NCI-H128 (cell line): ENCODE measurements around the gene HSD17B2.
"Not testable (repeated sequence)": the region's sequence is repeated elsewhere in the genome, so short reads cannot be mapped to it uniquely, and the experiment has no call there.

Experiments
- DNase-seq: peaks from one replicate; lab custom pipeline; 2025; ENCODE audit not compliant: unreplicated experiment; lab: John Stamatoyannopoulos, UW

HSD17B2 gene

DNA sequence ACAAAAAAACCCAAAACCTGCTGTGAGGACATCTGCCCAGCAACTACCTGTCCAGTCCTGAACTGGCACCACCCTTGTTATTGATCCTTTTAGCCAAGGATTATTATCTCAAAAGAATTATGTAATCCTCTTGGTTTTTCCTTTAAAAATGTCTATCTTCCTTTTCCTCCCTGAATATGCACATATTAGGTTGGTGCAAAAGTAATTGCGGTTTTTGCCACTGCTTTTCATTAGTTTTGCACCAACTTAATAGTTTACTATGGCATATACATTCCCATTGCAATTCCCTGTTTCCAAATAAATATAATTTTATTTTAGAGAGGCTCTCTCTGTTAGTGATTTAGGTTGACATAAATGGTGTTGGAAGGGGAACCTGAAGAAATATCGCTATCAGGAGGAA lies 83.7 kb downstream of the HSD17B2 start:
- no peak for DNase-seq

GRCh38 chr16:82119405-82119804 lies 84.4 kb downstream of the HSD17B2 start:
- DNase-seq: no peak

DNA sequence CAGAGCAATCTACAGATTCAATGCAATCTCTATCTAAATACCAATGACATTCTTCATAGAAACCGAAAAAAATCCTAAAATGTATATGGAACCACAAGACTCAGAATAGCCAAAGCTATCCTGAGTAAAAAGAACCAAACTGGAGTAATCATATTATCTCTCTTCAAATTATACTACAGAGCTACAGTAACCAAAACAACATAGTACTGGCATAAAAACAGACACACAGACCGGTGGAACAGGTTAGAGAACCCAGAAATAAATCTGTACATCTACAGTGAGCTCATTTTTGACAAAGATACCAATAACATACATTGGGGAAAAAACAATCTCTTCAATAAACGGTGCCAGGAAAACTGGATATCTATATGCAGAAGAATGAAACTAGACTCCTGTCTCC lies 89.6 kb downstream of the HSD17B2 start:
- DNase-seq: no peak

DNA sequence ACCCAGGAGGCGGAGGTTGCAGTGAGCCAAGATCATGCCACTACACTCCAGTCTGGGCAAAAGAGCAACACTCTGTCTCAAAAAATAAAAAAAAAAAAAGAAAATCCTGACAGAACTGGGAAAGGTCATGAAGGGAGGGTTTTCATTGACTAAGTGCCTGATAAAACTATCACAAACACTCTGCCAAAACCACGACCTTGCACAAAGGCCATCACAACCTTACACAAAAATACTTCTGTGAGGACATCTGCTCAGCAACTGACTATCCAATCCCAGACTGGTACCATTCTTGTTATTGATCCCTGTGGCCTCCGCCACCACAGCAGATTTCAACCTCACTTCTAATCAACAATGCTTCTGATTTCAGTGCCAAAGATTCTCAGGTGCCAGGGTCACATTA lies 94.8 kb downstream of the HSD17B2 start:
- DNase-seq: no peak

- DNase-seq: no peak
Observed at GRCh38 chr16:82133798-82134197, 98.7 kb downstream of the HSD17B2 start.

DNA sequence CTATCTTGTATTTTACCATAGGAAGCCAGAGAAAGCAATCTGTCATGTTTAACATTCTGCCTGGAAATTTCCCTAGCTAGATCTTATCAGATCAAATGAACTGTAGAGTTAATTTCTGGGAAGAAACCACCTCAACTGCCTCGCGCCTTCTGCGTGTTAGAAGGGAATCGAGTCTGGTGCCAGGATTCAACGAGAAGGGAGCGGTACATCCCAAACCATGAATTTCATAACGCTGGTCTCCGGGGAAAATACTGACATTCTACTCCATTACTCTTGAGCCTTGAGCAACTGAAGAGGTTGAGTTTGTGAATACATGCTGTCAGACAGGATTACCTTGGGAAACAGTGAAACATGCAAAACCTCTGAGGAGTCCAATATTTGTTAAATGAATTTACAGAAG lies 99.8 kb downstream of the HSD17B2 start:
- no peak for DNase-seq

- no peak for DNase-seq
Observed at GRCh38 chr16:82135844-82136243, 100.8 kb downstream of the HSD17B2 start.

DNA sequence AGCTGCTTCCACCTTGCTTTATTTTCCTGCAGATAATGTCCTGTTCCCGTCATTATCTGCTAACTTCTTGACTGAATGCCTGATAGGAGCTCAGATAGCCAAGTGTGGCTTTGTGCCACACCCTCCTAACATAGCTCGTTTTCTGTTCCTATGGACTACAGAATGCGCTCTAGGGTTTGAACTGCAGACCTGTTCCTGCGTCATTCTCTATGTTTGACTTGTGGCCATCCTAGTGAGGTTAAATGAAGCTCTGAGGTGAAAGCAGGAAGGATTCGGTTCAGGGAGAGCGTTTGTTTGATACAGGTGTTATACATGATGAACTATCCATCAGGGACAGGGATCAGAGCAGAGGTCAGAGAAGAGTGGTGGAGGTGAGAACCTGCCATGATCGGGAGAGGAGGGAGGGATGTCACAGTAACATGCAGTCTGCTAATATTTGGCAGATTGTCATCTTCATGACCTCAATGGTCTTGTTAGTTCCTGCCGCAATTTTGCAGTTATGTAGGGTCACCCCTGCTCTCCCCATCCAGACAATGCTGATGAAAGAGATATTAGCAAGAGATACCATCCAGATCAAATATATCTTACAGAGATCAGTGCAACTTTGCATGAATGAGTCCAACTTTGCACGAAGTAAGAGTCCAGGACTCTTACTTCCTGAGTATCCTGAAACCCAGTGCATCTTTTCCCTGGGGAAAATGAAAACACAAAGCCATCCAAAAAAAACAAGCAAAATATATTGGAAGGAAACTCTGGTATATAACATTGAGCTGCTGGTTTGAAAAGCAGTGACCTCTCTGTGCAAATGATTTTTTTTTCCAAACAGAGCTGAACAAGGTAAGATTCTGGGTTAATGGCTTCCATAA lies 102.1 kb downstream of the HSD17B2 start:
- no peak for DNase-seq

DNA sequence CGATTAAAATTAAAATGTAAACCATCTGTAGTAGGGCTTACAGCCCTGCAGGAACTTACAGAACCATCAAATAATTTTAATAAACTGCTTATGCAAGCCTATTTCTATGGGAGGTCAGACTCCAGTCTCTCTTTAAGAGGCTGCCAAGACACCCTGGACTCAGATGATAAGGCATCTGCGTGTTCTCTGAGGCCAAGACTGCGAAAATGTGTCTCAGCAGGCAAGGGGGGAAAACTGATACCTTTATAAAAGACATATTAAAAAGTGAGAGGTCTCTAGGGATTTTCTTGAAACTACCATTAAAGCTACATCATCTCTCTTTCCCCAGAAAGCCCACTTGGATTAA lies 102.7 kb downstream of the HSD17B2 start:
- DNase-seq: no peak

DNA sequence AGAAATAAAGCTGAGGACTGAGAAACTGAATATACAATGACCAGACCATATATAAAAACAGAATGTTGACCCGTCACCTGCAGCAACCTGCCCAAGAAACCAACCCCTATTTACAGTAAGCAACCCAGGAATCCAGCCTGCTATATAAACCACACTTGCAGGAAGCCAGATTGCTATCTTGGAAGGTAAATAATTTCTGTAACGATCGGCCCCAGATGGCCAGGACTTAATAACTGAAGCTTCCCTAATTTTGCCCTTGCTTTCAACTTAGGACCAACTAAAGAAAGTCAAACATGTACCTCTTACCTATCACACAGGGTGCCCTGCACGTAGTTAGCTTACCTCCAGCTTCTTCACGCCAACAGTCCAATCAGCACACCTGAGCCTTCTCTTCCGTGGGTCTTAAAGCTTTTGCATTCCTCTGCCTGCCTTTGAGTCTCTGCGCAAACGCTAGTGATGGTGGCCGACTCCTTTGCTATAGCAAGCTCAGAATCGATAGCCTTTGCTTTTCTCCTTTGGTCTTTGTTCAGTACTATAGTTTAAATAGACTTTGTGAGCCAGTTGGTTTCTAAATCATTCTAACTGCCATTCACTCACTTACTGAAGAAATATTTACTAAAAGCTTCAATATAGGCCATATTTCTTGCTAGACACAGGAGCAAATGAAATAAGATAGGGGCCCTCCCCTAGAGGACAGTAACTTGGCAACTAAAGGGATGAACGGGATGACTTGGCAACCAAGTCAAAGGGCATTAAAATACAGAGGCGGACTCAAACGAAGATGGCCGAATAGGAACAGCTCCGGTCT lies 103.6 kb downstream of the HSD17B2 start:
- no peak for DNase-seq

GRCh38 chr16:82139286-82139571 lies 104.2 kb downstream of the HSD17B2 start:
- not testable (repeated sequence) for DNase-seq

DNA sequence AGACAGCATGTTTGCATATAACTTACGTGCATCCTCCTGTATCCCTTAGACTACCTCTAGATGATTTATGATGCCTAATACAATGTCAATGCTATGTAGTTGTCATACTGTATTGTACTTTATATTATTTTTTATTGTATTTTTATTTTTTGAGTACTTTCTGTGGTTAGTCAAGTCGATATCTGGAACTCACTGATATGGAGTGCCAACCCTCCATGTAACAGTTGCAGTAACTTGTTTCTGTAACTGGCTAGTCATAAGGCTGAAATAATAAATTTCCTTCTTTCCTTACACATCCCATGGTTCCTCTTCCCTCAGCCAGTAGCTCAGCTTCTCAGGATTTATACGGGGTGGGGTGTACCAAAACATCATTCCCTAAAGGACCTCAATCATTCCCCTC lies 111.5 kb downstream of the HSD17B2 start:
- DNase-seq: no peak

DNA sequence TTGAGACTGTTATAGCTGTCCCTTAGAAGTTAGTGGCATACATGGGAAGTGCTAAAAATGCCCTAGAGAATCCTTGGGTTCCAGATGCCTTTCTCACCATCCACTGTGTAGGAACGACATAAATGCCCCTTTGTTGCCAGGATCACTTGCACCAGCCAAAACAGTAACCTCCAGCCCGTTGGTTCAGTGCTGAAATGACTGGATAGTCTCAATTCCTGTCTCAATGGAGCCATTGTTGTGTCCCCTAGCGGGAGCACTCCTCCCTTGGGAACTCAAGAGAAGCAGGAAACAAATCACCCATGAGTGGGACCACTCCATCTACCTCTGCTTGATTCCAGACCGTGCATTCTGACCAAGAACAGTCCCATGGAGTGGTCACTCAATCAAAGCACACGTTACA lies 111.9 kb downstream of the HSD17B2 start:
- no peak for DNase-seq

- no peak for DNase-seq
Observed at GRCh38 chr16:82147546-82147945, 112.5 kb downstream of the HSD17B2 start.
